GM10248 (cell line): ENCODE data around the gene RNF25.
A peak's percentile ranks its signal among the peaks of the same experiment; 100 is the strongest.

Experiments
- CTCF ChIA-PET: fragments of 300-600 bp; sonication (Branson Sonifier 250); formaldehyde crosslinking; extraction: SDS; loops from one replicate; lab custom pipeline; 2021; ENCODE audit warnings: antibody characterized with exemption; lab: Yijun Ruan, JAX
- POLR2A ChIA-PET: fragments of 350-650 bp; sonication (Branson Sonifier 250); formaldehyde crosslinking; extraction: SDS; loops from one replicate; lab custom pipeline; 2020; ENCODE audit warnings: antibody characterized with exemption; lab: Yijun Ruan, JAX
- DNase-seq: peaks from one replicate; pipeline ENCODE4 v3.0.0; 2012; ENCODE audit errors: extremely low spot score
- CTCF ChIP-seq: IDR thresholded peaks from 2 replicates; pipeline ENCODE4 v1.5.1; 2012; ENCODE audit warnings: mild to moderate bottlenecking, low read depth; ENCODE audit errors: extremely low read depth, missing control alignments, control extremely low read depth

Gene RNF25

DNA sequence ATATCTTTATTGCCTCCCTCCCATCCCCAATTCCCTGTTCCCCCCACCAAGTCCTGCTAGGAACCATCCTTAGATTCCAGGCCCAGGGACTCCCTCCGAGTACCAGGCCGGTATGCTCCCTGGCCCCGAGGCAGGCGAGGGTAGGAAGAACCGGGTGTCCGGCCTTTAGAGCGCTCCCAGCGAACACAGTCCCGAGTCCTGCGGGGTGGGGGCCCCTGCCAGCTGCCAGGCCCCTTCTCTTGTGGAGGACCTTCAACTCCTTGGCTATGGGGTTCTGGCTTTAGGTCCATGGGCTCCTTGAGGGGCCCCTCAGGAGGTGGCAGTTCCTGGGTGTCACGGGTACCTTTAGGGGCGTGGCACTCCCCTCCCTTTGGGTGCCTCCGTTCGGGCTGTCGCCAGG, 7.9 kb downstream of the RNF25 start:
- DNase-seq: no peak
- TF ChIP-seq CTCF: no peak
- POLR2A ChIA-PET: no interaction called here
- CTCF ChIA-PET: interaction anchor here (2.2 kb wide), 1 partner anchor 184 kb away, joined by 9 read pairs; no protein-coding TSS in a partner anchor

DNA sequence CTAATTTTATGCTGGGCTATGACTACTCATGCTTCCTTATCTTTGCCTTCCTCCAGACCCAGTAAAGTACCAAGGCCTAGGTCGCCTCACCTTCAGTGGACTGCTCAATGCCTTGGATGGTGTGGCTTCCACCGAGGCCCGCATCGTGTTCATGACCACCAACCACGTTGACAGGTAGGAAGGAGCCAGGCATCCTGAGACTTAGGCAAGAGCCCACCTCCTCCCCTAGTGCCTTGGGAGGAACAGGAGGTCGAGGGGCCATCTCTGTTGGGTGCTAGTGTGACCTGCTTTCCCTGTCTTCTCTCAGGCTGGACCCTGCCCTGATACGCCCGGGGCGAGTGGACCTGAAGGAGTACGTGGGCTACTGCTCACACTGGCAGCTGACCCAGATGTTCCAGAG, 9.0 kb downstream of the RNF25 start:
- no peak for TF ChIP-seq CTCF
- POLR2A ChIA-PET: no interaction called here
- CTCF ChIA-PET: interaction anchor here (1.0 to 2.2 kb wide), 2 partner anchors 17 to 185 kb away, joined by 5 to 9 read pairs; no protein-coding TSS in a partner anchor
- DNase-seq: no peak

- ChIA-PET POLR2A (no interaction called here), CTCF (interaction anchor here (5.6 to 5.8 kb wide), 2 partner anchors 8 to 14 kb away, joined by 69 to 70 read pairs; partner anchors contain the start of genes RNF25 and STK36)
- no peak for DNase-seq
- no peak for TF ChIP-seq CTCF
Observed at GRCh38 chr2:218662377-218662776, 9.4 kb downstream of the RNF25 start.

DNA sequence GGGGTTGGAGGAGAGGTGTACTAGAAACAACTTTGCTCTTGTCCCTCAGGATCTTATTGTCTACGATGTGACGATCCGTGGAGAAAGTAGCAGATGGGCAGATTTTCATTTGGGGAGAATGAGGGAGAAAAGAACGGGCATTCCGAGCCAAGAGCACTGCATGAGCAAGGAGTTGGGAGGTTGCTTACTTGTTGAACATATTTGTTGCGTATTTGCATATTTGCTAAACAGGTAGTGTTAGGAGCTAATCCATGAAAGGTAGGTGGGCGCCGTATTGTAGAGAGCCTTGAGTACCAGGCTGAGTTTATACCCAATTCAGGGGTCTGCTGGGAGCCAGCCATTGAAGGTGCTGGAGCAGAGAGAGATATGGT, 11.8 kb downstream of the RNF25 start:
- ChIA-PET POLR2A (interaction anchor here (0.6 to 1.4 kb wide), 3 partner anchors 8 to 251 kb away, joined by 3 to 7 read pairs (median 4); partner anchors contain the start of genes RNF25 and STK36), CTCF (interaction anchor here (0.6 to 5.8 kb wide), 15 partner anchors 11 to 635 kb away, joined by 3 to 70 read pairs (median 5); partner anchors contain the start of genes RNF25, STK36 and TTLL4)
- TF ChIP-seq CTCF: no peak
- no peak for DNase-seq

DNA sequence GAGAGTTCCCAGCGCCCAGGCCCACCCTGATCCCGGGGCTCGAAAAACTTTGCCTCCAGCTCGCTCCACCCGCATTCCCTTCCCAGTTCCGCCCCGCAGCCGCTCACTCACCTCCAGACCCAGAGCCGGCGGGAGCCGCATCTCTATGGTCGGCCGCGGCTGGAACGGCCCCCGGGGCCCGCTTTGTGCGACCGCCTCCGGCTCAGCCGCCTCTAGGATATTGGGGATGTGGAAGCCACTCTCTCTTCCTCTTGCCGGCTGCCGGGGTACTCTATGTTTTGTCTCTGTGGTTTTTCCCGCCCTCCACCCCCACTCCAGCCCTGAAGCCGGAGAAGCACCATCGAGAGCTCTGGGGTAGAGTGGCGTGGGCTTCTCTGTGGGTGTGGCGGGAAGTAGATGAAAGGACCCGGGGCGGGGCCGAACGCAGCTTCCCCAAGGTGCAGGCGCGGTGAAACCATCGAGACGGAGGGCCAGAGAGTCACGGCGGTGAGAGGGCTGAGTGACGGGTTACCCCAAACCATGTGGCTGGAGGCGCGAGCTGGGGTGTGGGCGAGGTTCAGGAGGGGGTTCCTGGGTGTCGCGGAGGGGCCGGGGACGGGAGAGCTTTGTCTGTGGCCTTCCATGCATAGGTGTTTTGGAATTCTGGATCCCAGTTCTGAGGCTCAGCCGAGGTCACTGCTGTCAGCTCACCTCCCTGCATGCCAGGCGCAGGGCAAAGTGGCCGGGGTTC, 12.4 kb downstream of the RNF25 start, which contains the start of the genes BCS1L and ZNF142:
TSS of gene BCS1L (plus strand) at position 426 of the 730 bp plus-strand sequence. CDS start 1,305 bp downstream, outside the sequence.
TSS of gene ZNF142 (minus strand) at position 366 of the 730 bp plus-strand sequence. CDS start 3,194 bp downstream, outside the sequence.
- no peak for TF ChIP-seq CTCF
- peak; percentile 96 for DNase-seq
- CTCF ChIA-PET: interaction anchor here (0.9 to 5.8 kb wide), 17 partner anchors 11 to 636 kb away, joined by 3 to 70 read pairs (median 4); partner anchors contain the start of genes RNF25, STK36 and TTLL4
- POLR2A ChIA-PET: interaction anchor here (0.6 to 1.4 kb wide), 4 partner anchors 8 to 251 kb away, joined by 3 to 7 read pairs (median 4); partner anchors contain the start of genes RNF25 and STK36

DNA sequence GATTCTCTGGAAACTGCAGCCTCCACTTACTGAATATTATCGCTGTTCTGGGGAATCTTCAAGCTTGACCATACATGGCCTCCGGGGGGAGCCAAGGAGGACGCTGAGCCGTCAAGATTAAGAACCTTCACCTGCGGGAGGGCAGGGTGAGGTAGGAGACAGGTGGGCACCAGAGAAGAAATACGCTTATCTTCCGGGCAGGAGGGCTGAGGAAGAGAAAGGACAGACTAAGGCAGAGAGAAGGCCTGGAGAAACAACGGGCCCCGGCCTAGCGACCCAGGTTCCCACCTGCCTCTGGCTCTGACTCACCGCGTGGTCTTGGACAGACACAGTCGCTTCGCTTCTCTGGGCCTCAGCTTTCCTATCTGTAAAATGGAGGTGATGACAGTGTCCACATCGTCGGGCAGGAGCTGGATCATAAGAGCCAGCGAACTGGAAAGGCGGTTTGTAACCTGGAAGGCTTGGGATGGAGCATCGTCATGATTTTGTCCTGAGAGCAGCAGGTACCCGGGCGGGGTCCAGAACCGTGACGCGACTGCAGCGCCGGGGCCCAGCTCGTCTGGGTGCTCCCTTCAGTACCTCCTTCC, 13.0 kb downstream of the RNF25 start:
- POLR2A ChIA-PET: interaction anchor here (0.7 to 1.4 kb wide), 2 partner anchors 13 to 57 kb away, joined by 4 read pairs; partner anchors contain the start of genes RNF25 and STK36
- CTCF ChIA-PET: interaction anchor here (1.0 to 5.8 kb wide), 17 partner anchors 10 to 636 kb away, joined by 3 to 70 read pairs (median 4); partner anchors contain the start of genes AAMP, PNKD, RNF25 and STK36
- peak; percentile 75 for DNase-seq
- peak; percentile 78 for TF ChIP-seq CTCF
